HUES6 (cell line): ENCODE data around the gene SCN9A.
"Not testable (repeated sequence)": the region's sequence is repeated elsewhere in the genome, so short reads cannot be mapped to it uniquely, and the experiment has no call there.

ENCODE experiments used
- H3K27ac ChIP-seq: 2 replicates; pipeline ENCODE4 v1.7.0; 2013; ENCODE audit warnings: low read depth, mild to moderate bottlenecking, low read length, inconsistent platforms
- H3K27me3 ChIP-seq: 2 replicates; pipeline ENCODE4 v1.6.1; 2013; ENCODE audit warnings: low read length; ENCODE audit not compliant: control insufficient read depth, insufficient read depth
- H3K36me3 ChIP-seq: 2 replicates; pipeline ENCODE4 v1.6.1; 2013; ENCODE audit warnings: low read length; ENCODE audit not compliant: control insufficient read depth, insufficient read depth
- H3K4me1 ChIP-seq: 2 replicates; pipeline ENCODE4 v1.6.1; 2013; ENCODE audit warnings: low read length; ENCODE audit not compliant: control insufficient read depth, insufficient read depth
- H3K4me3 ChIP-seq: 2 replicates; pipeline ENCODE4 v1.5.1; 2013; ENCODE audit warnings: low read depth, low read length
- H3K9ac ChIP-seq: one replicate; pipeline ENCODE4 v1.6.1; 2013; ENCODE audit warnings: mild to moderate bottlenecking, low read length
- H3K9me3 ChIP-seq: 2 replicates; pipeline ENCODE4 v1.6.1; 2013; ENCODE audit warnings: low read depth, low read length; ENCODE audit not compliant: control insufficient read depth, insufficient read depth

Gene SCN9A

GRCh38 chr2:166209944-166210343, 165.8 kb downstream of the SCN9A start:
- H3K9ac ChIP-seq, H3K4me1 ChIP-seq, H3K4me3 ChIP-seq, H3K36me3 ChIP-seq, H3K9me3 ChIP-seq, H3K27me3 ChIP-seq, H3K27ac ChIP-seq: not testable (repeated sequence)

GRCh38 chr2:166209367-166209766, 166.4 kb downstream of the SCN9A start:
- not testable (repeated sequence) for H3K9ac ChIP-seq, H3K36me3 ChIP-seq, H3K4me1 ChIP-seq, H3K4me3 ChIP-seq, H3K9me3 ChIP-seq, H3K27me3 ChIP-seq, H3K27ac ChIP-seq

GRCh38 chr2:166206153-166206552, 169.6 kb downstream of the SCN9A start:
- H3K9ac ChIP-seq, H3K27me3 ChIP-seq, H3K27ac ChIP-seq, H3K4me3 ChIP-seq, H3K36me3 ChIP-seq, H3K4me1 ChIP-seq, H3K9me3 ChIP-seq: not testable (repeated sequence)

- Histone ChIP-seq H3K36me3 (no peaks in the 10 kb centered on the region), H3K4me1 (no peaks in the 10 kb centered on the region), H3K9me3 (no peaks in the 10 kb centered on the region), H3K27ac (no peak overlapping the region), H3K27me3 (no peaks in the 10 kb centered on the region), H3K9ac (no peak overlapping the region), H3K4me3 (no peak overlapping the region)
Measured at GRCh38 chr2:166202778-166203177, 173.0 kb downstream of the SCN9A start.

GRCh38 chr2:166197446-166197845, 178.3 kb downstream of the SCN9A start:
- Histone ChIP-seq H3K4me1 (no peaks in the 10 kb centered on the region), H3K36me3 (no peaks in the 10 kb centered on the region), H3K9me3 (no peaks in the 10 kb centered on the region), H3K4me3 (no peak overlapping the region), H3K27ac (no peak overlapping the region), H3K27me3 (no peaks in the 10 kb centered on the region), H3K9ac (no peak overlapping the region)

GRCh38 chr2:166193407-166193806, 182.3 kb downstream of the SCN9A start:
- Histone ChIP-seq H3K27me3 (no peaks in the 10 kb centered on the region), H3K9me3 (no peaks in the 10 kb centered on the region), H3K4me1 (no peaks in the 10 kb centered on the region), H3K9ac (no peak overlapping the region), H3K27ac (no peak overlapping the region), H3K4me3 (no peak overlapping the region), H3K36me3 (no peaks in the 10 kb centered on the region)

- no peaks in the 10 kb centered on the region for H3K9me3 ChIP-seq
- H3K36me3 ChIP-seq: no peaks in the 10 kb centered on the region
- no peak overlapping the region for H3K9ac ChIP-seq
- peaks cover 8% of the 10 kb centered on the region; the same call in 1 of the 2 replicates for H3K4me1 ChIP-seq
- no peaks in the 10 kb centered on the region for H3K27me3 ChIP-seq
- no peak overlapping the region for H3K4me3 ChIP-seq
- H3K27ac ChIP-seq: no peak overlapping the region
Measured at GRCh38 chr2:166188084-166188483, 187.7 kb downstream of the SCN9A start.

- Histone ChIP-seq H3K27ac (no peak overlapping the region; the same call in 1 of the 2 replicates), H3K9ac (no peak overlapping the region), H3K4me1 (peaks cover 11% of the 10 kb centered on the region; the same call in 1 of the 2 replicates), H3K36me3 (no peaks in the 10 kb centered on the region), H3K4me3 (no peak overlapping the region), H3K27me3 (no peaks in the 10 kb centered on the region), H3K9me3 (no peaks in the 10 kb centered on the region)
Measured at GRCh38 chr2:166184789-166185188, 191.0 kb downstream of the SCN9A start.

GRCh38 chr2:166181813-166182154, 194.0 kb downstream of the SCN9A start:
- no peaks in the 10 kb centered on the region for H3K9me3 ChIP-seq
- no peak overlapping the region for H3K27ac ChIP-seq

GRCh38 chr2:166180951-166181812, 194.6 kb downstream of the SCN9A start:
- Histone ChIP-seq H3K27me3 (no peaks in the 10 kb centered on the region), H3K9ac (no peak overlapping the region), H3K9me3 (no peaks in the 10 kb centered on the region), H3K4me3 (peak overlapping the region; percentile 42; the same call in 1 of the 2 replicates), H3K27ac (no peak overlapping the region), H3K36me3 (no peaks in the 10 kb centered on the region), H3K4me1 (peaks cover 11% of the 10 kb centered on the region; the same call in 1 of the 2 replicates)

More at GRCh38 chr2:166181813-166182154, 194.0 kb downstream of the SCN9A start:
- H3K4me3 ChIP-seq: no peak overlapping the region
- H3K27me3 ChIP-seq: no peaks in the 10 kb centered on the region
- H3K4me1 ChIP-seq: peaks cover 11% of the 10 kb centered on the region; the same call in 1 of the 2 replicates
- H3K9ac ChIP-seq: no peak overlapping the region
- no peaks in the 10 kb centered on the region for H3K36me3 ChIP-seq

- no peak overlapping the region for H3K27ac ChIP-seq
- H3K4me1 ChIP-seq: peaks cover 3% of the 10 kb centered on the region; the same call in 1 of the 2 replicates
- H3K9ac ChIP-seq: no peak overlapping the region
- no peak overlapping the region for H3K4me3 ChIP-seq
- H3K36me3 ChIP-seq: no peaks in the 10 kb centered on the region
- no peaks in the 10 kb centered on the region for H3K27me3 ChIP-seq
- H3K9me3 ChIP-seq: no peaks in the 10 kb centered on the region
Measured at GRCh38 chr2:166179201-166179600, 196.5 kb downstream of the SCN9A start.
